Activated CD8-positive, alpha-beta memory T cell treated with anti-CD3 and anti-CD28 coated beads, Interleukin-2, amount 50 U/mL, for 1 hour (primary cell): Measurements from ENCODE around the gene SCIMP.
"Not testable (repeated sequence)": the region's sequence is repeated elsewhere in the genome, so short reads cannot be mapped to it uniquely, and the experiment has no call there.

Experiments used
- DNase-seq: peaks from one replicate; pipeline ENCODE4 v3.0.0-alpha.2; 2020; ENCODE audit errors: extremely low read depth

SCIMP gene

GRCh38 chr17:5184288-5184687 is 50.4 kb downstream of the SCIMP start:
- no peak for DNase-seq

GRCh38 chr17:5183410-5183793 is 51.3 kb downstream of the SCIMP start:
- DNase-seq = no peak

- DNase-seq = no peak
Observed at GRCh38 chr17:5182597-5183409, 51.9 kb downstream of the SCIMP start.

GRCh38 chr17:5181509-5182305 is 53.0 kb downstream of the SCIMP start:
- no peak for DNase-seq

- DNase-seq = no peak
Observed at GRCh38 chr17:5179003-5179402, 55.7 kb downstream of the SCIMP start.

- DNase-seq = not testable (repeated sequence)
Observed at GRCh38 chr17:5175027-5175426, 59.6 kb downstream of the SCIMP start.

GRCh38 chr17:5165791-5166564 is 68.7 kb downstream of the SCIMP start:
- not testable (repeated sequence) for DNase-seq

GRCh38 chr17:5164436-5164835 is 70.2 kb downstream of the SCIMP start:
- no peak for DNase-seq

GRCh38 chr17:5161793-5162192 is 72.9 kb downstream of the SCIMP start:
- not testable (repeated sequence) for DNase-seq

- not testable (repeated sequence) for DNase-seq
Observed at GRCh38 chr17:5160702-5161101, 74.0 kb downstream of the SCIMP start.
